ENCODE measurements around the gene HPS6.
"Not testable (repeated sequence)": the region's sequence is repeated elsewhere in the genome, so short reads cannot be mapped to it uniquely, and the experiment has no call there.

The HPS6 gene

GRCh38 chr10:102064868-102065560 is at the start of gene HPS6:
TSS of gene HPS6 (plus strand) at chr10:102065349. CDS start at chr10:102065475, 126 bp downstream.
- DNase-seq, result peak; percentile 87

GRCh38 chr10:102016416-102016815 is 48.7 kb upstream of the HPS6 start:
- DNase-seq, result no peak

GRCh38 chr10:102017295-102017694 is 47.9 kb upstream of the HPS6 start:
- no peak for DNase-seq

- no peak for DNase-seq
These were observed 44.2 kb upstream of the HPS6 start for GRCh38 chr10:102020938-102021337.

- DNase-seq, result no peak
These were observed 40.4 kb upstream of the HPS6 start for GRCh38 chr10:102024799-102025198.

GRCh38 chr10:102027261-102027660 is 37.9 kb upstream of the HPS6 start:
- no peak for DNase-seq

- no peak for DNase-seq
These were observed 31.4 kb upstream of the HPS6 start for GRCh38 chr10:102033787-102034186.

GRCh38 chr10:102035807-102036206 is 29.3 kb upstream of the HPS6 start:
- DNase-seq, result not testable (repeated sequence)

GRCh38 chr10:102038410-102038809 is 26.7 kb upstream of the HPS6 start:
- DNase-seq, result no peak

GRCh38 chr10:102040305-102041050 is 24.7 kb upstream of the HPS6 start:
- DNase-seq, result no peak

- DNase-seq, result no peak
These were observed 19.9 kb upstream of the HPS6 start for GRCh38 chr10:102045292-102045691.

- no peak for DNase-seq
These were observed 19.1 kb upstream of the HPS6 start for GRCh38 chr10:102046095-102046494.

GRCh38 chr10:102054881-102055646 is 10.1 kb upstream of the HPS6 start:
- peak; percentile 8 for DNase-seq

- peak; percentile 98 for DNase-seq
These were observed 9.3 kb upstream of the HPS6 start, which contains the start of gene ARMH3 for GRCh38 chr10:102055647-102056419. TSS of gene ARMH3 (minus strand) at chr10:102056173. CDS start at chr10:102040114, 16,059 bp downstream.

- no peak for DNase-seq
These were observed 5.2 kb upstream of the HPS6 start for GRCh38 chr10:102059987-102060386.

- DNase-seq, result no peak
These were observed 664 bp upstream of the HPS6 start for GRCh38 chr10:102064503-102064867.

GRCh38 chr10:102065561-102066398 is 631 bp downstream of the HPS6 start:
- peak; percentile 9 for DNase-seq

- DNase-seq, result no peak
These were observed 1.4 kb downstream of the HPS6 start for GRCh38 chr10:102066399-102067088.

GRCh38 chr10:102067091-102067916 is 2.2 kb downstream of the HPS6 start:
- DNase-seq, result no peak

- DNase-seq, result no peak
These were observed 3.1 kb downstream of the HPS6 start for GRCh38 chr10:102068216-102068615.

Measured in fibroblast of skin of right quadriceps (primary cell).